WI38 (cell line): ENCODE data around the gene MROH7.

Source experiments
- H3K4me3 ChIP-seq: 2 replicates; pipeline ENCODE4 v1.5.1; 2011; ENCODE audit warnings: low read depth, mild to moderate bottlenecking, control low read depth, low read length
- TF ChIP-seq, protein P1 (sequence below): IDR thresholded peaks from 2 replicates; pipeline ENCODE4 v1.5.1; 2012; ENCODE audit warnings: low read depth, mild to moderate bottlenecking, control low read depth, low read length

The MROH7 gene

DNA sequence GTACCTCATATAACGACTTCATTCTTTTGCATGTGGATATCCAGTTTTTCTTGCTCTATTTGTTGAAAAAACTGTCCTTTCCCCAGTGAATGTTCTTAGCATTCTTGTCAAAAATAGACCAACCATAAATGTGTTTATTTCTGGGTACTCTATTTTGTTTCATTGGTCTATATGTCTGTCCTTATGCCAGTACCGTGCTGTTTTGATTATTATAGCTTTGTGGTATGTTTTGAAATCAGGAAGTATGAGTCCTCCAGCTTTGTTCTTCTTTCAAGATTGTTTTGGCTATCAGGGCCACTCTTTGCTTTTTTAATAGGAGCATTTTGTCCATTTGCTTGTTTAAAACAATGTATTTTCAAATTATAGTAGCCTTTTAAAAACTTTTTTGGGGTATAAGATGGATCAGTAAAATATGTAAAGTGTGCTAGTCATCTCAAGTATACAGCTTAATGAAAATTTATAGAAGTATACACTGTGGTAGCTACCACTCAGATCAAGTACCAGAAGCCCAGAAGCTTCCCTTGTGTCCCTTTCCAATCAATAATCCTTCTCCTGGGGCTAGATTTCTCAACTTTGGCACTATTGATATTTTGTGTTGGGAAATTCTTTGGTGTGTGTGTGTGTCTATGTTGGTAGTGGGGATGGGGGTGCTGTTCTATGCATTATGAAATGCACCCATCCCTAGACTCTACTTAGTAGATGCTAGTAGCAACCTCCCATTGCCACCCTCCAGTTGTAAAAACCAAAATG lies 16.8 kb downstream of the MROH7 start:
- H3K4me3 ChIP-seq, result no peak overlapping the region
- TF ChIP-seq, protein P1, sequence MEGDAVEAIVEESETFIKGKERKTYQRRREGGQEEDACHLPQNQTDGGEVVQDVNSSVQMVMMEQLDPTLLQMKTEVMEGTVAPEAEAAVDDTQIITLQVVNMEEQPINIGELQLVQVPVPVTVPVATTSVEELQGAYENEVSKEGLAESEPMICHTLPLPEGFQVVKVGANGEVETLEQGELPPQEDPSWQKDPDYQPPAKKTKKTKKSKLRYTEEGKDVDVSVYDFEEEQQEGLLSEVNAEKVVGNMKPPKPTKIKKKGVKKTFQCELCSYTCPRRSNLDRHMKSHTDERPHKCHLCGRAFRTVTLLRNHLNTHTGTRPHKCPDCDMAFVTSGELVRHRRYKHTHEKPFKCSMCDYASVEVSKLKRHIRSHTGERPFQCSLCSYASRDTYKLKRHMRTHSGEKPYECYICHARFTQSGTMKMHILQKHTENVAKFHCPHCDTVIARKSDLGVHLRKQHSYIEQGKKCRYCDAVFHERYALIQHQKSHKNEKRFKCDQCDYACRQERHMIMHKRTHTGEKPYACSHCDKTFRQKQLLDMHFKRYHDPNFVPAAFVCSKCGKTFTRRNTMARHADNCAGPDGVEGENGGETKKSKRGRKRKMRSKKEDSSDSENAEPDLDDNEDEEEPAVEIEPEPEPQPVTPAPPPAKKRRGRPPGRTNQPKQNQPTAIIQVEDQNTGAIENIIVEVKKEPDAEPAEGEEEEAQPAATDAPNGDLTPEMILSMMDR, result no peak

DNA sequence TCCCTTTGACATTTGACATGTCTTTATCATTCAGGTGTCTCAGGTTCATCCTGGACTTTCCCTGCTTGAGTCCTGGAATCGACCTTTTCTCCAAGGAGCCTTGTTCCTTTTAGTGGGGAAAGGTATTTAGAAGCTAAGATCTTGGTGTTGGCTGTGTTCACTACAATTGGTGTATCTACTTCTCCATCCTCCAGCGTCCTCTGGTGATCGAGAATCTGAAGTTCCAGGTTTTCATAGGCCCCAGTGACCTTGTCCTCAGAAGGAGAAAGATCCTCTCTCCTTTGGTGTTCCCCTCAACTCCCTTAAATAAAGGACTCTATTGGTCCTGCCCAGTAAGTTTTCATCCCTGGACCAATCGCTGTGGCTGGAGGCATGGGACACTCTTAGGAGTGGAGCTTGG lies 22.1 kb downstream of the MROH7 start:
- no peak overlapping the region for H3K4me3 ChIP-seq
- TF ChIP-seq, protein P1, result no peak

DNA sequence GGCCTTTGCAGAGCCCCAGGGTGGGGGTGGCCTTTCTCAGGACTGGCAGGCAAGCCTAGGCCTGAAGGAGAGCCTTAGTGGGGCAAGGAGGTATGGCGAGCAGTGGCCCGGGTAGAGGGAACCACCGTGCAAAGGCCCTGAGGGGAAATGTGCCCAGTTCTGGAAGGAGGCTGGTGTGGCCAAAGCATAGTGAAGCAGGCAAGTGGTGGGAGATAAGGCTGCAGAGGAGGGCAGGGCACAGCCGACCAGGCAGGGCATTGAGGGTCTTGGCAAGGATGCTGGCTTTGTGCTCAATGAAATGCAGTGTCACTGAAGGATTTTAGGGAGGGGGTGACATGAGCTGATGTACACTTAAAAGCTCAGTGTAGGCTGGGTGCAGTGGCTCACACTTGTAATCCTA lies 22.8 kb downstream of the MROH7 start:
- H3K4me3 ChIP-seq, result no peak overlapping the region
- TF ChIP-seq, protein P1, result no peak

DNA sequence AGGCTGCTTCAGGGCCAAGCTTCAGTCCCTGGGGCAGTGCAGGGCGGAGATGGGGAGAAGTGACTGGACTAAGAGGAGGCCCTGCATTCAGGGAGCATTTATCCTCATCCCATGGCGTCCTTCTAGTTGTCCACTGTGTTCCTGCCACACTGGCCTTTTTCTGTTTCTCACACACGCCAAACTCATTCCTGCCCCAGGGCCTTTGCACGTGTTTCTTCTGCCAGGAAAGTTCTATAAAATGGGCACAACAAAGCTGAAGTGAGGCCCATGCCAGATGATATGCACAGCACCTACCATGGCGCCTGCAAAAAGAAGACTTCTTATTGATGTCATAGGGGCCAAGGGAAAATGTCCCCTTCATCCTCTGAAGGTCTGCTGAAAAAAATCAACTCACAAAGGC lies 24.3 kb downstream of the MROH7 start:
- TF ChIP-seq, protein P1, result no peak
- H3K4me3 ChIP-seq, result no peak overlapping the region

DNA sequence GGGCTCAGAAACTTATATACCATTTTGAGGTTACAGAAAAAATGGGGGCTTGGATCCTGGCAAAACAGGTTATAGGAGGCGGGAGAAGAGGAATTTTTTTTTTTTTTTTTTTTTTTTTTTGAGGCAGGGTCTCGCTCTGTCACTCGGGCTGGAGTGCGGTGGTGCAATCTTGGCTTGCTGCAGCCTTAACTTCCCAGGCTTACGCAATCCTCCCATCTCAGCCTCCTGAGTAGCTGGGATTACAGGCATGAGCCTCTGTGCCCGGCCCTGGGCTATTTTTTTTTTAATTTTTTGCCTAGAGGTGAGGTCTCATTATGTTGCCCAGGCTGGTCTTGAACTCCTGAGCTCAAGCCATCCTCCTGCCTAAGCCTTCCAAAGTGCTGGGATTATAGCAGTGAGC lies 24.7 kb downstream of the MROH7 start:
- no peak overlapping the region for H3K4me3 ChIP-seq
- TF ChIP-seq, protein P1, result no peak

DNA sequence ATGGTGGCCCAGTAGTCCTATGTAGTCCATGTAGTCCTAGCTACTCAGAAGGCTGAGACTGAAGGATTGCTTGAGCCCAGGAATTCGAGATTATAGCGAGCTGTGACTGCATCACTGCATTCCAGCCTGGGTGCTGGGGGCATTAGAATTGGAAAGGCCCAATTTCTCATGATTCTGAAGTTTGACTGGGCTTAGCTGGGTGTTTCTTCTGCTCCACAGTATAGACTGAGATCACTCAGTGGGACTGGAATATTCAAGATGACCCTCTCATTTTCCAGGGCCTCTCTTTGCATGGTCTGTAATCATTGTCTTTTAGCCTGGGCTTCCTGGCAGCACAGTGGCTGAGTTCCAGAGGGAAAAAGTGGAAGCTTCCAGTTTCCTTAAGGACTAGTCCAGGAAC lies 26.2 kb downstream of the MROH7 start:
- TF ChIP-seq, protein P1, result no peak
- H3K4me3 ChIP-seq, result no peak overlapping the region

DNA sequence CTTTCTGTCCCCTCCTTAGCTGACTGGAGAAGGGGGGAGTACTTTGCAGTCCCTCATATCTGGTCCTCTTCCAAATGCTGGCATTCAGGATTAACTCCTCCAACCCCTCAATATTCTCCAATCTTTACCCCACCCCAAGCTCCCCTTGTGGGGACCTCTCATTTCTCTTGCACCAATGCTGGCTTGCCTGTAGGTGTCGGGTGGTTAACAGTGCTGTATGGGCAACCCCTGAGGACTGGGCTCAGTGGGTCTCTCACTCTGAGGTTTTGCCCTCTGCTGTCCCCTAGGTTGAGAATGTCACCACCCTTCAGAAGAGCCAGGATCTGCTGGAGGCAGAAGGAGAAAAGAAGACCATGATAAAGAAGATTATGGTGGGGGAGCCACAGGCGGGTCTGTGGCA lies 27.0 kb downstream of the MROH7 start:
- TF ChIP-seq, protein P1, result no peak
- H3K4me3 ChIP-seq, result no peak overlapping the region
